GM23338 (cell line): ENCODE measurements around the gene INO80B. TPM values are rescaled to one million over a fixed set of nuclear protein-coding genes. Genes with fewer than 3 reads are reported as not detected.

Experiments used
- ATAC-seq: fragments of 200-7000 bp; cut with Tn5 transposase; 3 replicates; pipeline ENCODE4 v1.9.1; 2020
- DNase-seq: peaks from one replicate; pipeline ENCODE4 v3.0.0-alpha.2; 2015; ENCODE audit warnings: low spot score
- H2AFZ ChIP-seq: fragments of 200-600 bp; sonication (generic); 2 replicates; pipeline ENCODE4 v1.8.0; 2016; ENCODE audit warnings: antibody characterized with exemption, mild to moderate bottlenecking, moderate library complexity
- H3F3A ChIP-seq: fragments of 200-600 bp; sonication (generic); replicated peaks from 2 replicates; pipeline ENCODE4 v1.8.0; 2017; ENCODE audit warnings: antibody characterized with exemption, mixed run types, low read depth
- H3K27ac ChIP-seq: fragments of 200-600 bp; sonication (generic); 2 replicates; pipeline ENCODE4 v1.6.1; 2016; ENCODE audit warnings: low read depth
- H3K27me3 ChIP-seq: fragments of 200-600 bp; sonication (generic); 2 replicates; pipeline ENCODE4 v1.8.0; 2016; ENCODE audit warnings: mild to moderate bottlenecking, mixed run types, moderate library complexity; ENCODE audit not compliant: insufficient read depth
- H3K36me3 ChIP-seq: fragments of 200-600 bp; sonication (generic); 2 replicates; pipeline ENCODE4 v1.8.0; 2016; ENCODE audit warnings: mild to moderate bottlenecking; ENCODE audit not compliant: insufficient read depth
- H3K4me1 ChIP-seq: fragments of 200-600 bp; sonication (generic); 2 replicates; pipeline ENCODE4 v1.8.0; 2016; ENCODE audit warnings: mild to moderate bottlenecking, moderate library complexity; ENCODE audit not compliant: insufficient read depth
- H3K4me2 ChIP-seq: fragments of 200-600 bp; sonication (generic); 2 replicates; pipeline ENCODE4 v1.7.1; 2017; ENCODE audit warnings: mixed run types
- H3K4me3 ChIP-seq: fragments of 200-600 bp; sonication (generic); 2 replicates; pipeline ENCODE4 v1.6.1; 2016; ENCODE audit warnings: mixed run types
- H3K79me2 ChIP-seq: fragments of 200-600 bp; sonication (generic); replicated peaks from 2 replicates; pipeline ENCODE4 v1.8.0; 2017; ENCODE audit warnings: mild to moderate bottlenecking; ENCODE audit not compliant: insufficient read depth
- H3K9me2 ChIP-seq: fragments of 200-600 bp; sonication (generic); 2 replicates; pipeline ENCODE4 v1.8.0; 2017; ENCODE audit not compliant: insufficient read depth
- H4K20me1 ChIP-seq: fragments of 200-600 bp; sonication (generic); replicated peaks from 2 replicates; pipeline ENCODE4 v1.8.0; 2017; ENCODE audit warnings: mild to moderate bottlenecking; ENCODE audit not compliant: insufficient read depth
- H3K27ac Mint-ChIP-seq: 2 replicates; pipeline ENCODE4 v1.8.0; 2020; ENCODE audit warnings: inconsistent platforms, mild to moderate bottlenecking, moderate library complexity, mixed read lengths
- H3K27me3 Mint-ChIP-seq: 3 replicates; pipeline ENCODE4 v1.8.0; 2022; ENCODE audit warnings: low read depth, mild to moderate bottlenecking, moderate library complexity, mixed read lengths, inconsistent platforms; ENCODE audit not compliant: insufficient read depth, poor library complexity
- H3K36me3 Mint-ChIP-seq: 3 replicates; pipeline ENCODE4 v1.8.0; 2021; ENCODE audit warnings: low read depth, mild to moderate bottlenecking, inconsistent platforms, moderate library complexity, mixed read lengths
- H3K4me1 Mint-ChIP-seq: 3 replicates; pipeline ENCODE4 v1.8.0; 2020; ENCODE audit warnings: mild to moderate bottlenecking, inconsistent platforms, mixed read lengths
- H3K4me3 Mint-ChIP-seq: 3 replicates; pipeline ENCODE4 v1.8.0; 2021; ENCODE audit warnings: moderate library complexity, mild to moderate bottlenecking, inconsistent platforms, mixed read lengths
- H3K9me3 Mint-ChIP-seq: 3 replicates; pipeline ENCODE4 v1.8.0; 2020; ENCODE audit warnings: moderate library complexity, mild to moderate bottlenecking, inconsistent platforms, mixed read lengths
- CREB1 ChIP-seq: fragments of 250-450 bp; sonication (Bioruptor Pico); IDR thresholded peaks from 2 replicates; pipeline ENCODE4 v1.5.0; 2020; ENCODE audit warnings: low read depth, mild to moderate bottlenecking, moderate library complexity
- EZH2 ChIP-seq: fragments of 200-600 bp; sonication (generic); IDR thresholded peaks from one replicate; pipeline ENCODE4 v1.8.0; 2017; ENCODE audit warnings: antibody characterized with exemption, mild to moderate bottlenecking, low read depth; ENCODE audit not compliant: unreplicated experiment
- EZH2phosphoT487 ChIP-seq: fragments of 200-600 bp; sonication (generic); IDR thresholded peaks from one replicate; pipeline ENCODE4 v1.8.1; 2018; ENCODE audit warnings: antibody characterized with exemption; ENCODE audit not compliant: unreplicated experiment
- JUNB ChIP-seq: IDR thresholded peaks from one replicate; pipeline ENCODE4 v1.6.1; 2016; ENCODE audit warnings: antibody characterized with exemption; ENCODE audit not compliant: unreplicated experiment
- NANOG ChIP-seq: IDR thresholded peaks from 2 replicates; pipeline ENCODE4 v1.6.1; 2016; ENCODE audit warnings: antibody characterized with exemption, borderline replicate concordance
- POLR2AphosphoS5 ChIP-seq: IDR thresholded peaks from 2 replicates; pipeline ENCODE4 v1.6.1; 2016; ENCODE audit warnings: antibody characterized with exemption, low read depth
- STAT1 ChIP-seq: IDR thresholded peaks from one replicate; pipeline ENCODE4 v1.6.1; 2016; ENCODE audit warnings: antibody characterized with exemption; ENCODE audit not compliant: unreplicated experiment
- ZNF114 ChIP-seq: fragments of 250-450 bp; sonication (Bioruptor Pico); IDR thresholded peaks from 2 replicates; pipeline ENCODE4 v1.5.0; 2020; ENCODE audit warnings: mild to moderate bottlenecking, moderate library complexity
- ZNF331 ChIP-seq: fragments of 250-450 bp; sonication (Bioruptor Pico); IDR thresholded peaks from 2 replicates; pipeline ENCODE4 v1.5.0; 2020; ENCODE audit warnings: low read depth, mild to moderate bottlenecking, moderate library complexity
- polyA plus RNA-seq: library from polyadenylated mRNA; unstranded; fragments of >200 nt; fragmentation: Nextera tagmentation; extraction: Ambion mirVana; gene quantifications from 2 replicates; pipeline ENCODE4 v1.2.1, GENCODE V29; 2016
- total RNA-seq: library from RNA; depleted of rRNA; stranded (reverse); fragments of >200 nt; shearing (Covaris generic); gene quantifications from 2 replicates; pipeline ENCODE4 v1.2.3, GENCODE V29; 2014
- TF ChIP-seq, protein P1 (sequence below), 2 experiments: fragments of 200-600 bp in 1 of 2; sonication (generic) in 1 of 2; conservative IDR thresholded peaks; 2 replicates each; pipeline versions ENCODE4 v1.5.1 to v1.6.1; 2016 to 2017; ENCODE audit warnings: antibody characterized with exemption in 2 of 2, low read depth in 2 of 2, mild to moderate bottlenecking in 2 of 2, moderate library complexity in 1 of 2
- TF ChIP-seq, protein P2 (sequence below): IDR thresholded peaks from 2 replicates; pipeline ENCODE4 v1.6.1; 2016; ENCODE audit warnings: antibody characterized with exemption
- TF ChIP-seq, protein P3 (sequence below): fragments of 250-450 bp; sonication (Bioruptor Pico); IDR thresholded peaks from 2 replicates; pipeline ENCODE4 v1.5.0; 2020; ENCODE audit warnings: mild to moderate bottlenecking, moderate library complexity
- TF ChIP-seq, protein P4 (sequence below): IDR thresholded peaks from one replicate; pipeline ENCODE4 v1.6.1; 2018; ENCODE audit warnings: antibody characterized with exemption; ENCODE audit not compliant: unreplicated experiment

Gene INO80B
- total and polyA plus RNA-seq, 2 experiments from 2014 or later, result 5.1 to 21.8 TPM

DNA sequence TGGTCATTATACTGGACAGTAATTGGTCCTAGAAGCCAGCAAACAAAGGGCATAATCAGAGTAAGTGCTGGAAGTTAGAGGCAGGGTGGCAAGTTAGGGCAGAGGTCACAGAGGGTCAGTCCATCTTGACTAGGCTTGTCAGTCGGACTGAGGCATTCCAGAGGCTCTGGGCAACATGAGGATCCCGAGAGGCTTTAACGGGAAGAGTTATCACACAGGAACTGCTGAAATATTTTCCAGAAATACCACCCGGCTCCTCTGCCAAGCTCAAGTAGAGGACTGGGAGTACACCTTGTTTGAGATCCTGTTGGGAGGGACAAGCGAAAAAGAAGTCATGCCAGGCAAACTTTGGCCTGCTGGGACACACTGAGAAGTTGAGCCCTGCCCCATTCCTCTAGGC, 47.2 kb upstream of the INO80B start:
- no peak overlapping the region for H2AFZ ChIP-seq
- H3K27me3 Mint-ChIP-seq, result peaks cover 6% of the 10 kb centered on the region
- no peaks in the 10 kb centered on the region for H3K27me3 ChIP-seq
- no peak overlapping the region for H3K27ac Mint-ChIP-seq
- H3K79me2 ChIP-seq, result no peaks in the 10 kb centered on the region
- H3K4me1 ChIP-seq, result no peaks in the 10 kb centered on the region
- no peak overlapping the region for H3K4me3 ChIP-seq
- DNase-seq, result no peak
- H3F3A ChIP-seq, result no peaks in the 10 kb centered on the region
- no peak overlapping the region for H3K27ac ChIP-seq
- H3K36me3 ChIP-seq, result no peaks in the 10 kb centered on the region
- H3K9me2 ChIP-seq, result no peaks in the 10 kb centered on the region
- TF ChIP-seq JUNB (no peak), EZH2 (no peak), STAT1 (no peak), POLR2AphosphoS5 (no peak), ZNF114 (CRISPR knock-in tag) (no peak), CREB1 (CRISPR knock-in tag) (no peak), NANOG (no peak), EZH2phosphoT487 (no peak), ZNF331 (CRISPR knock-in tag) (no peak)
- TF ChIP-seq, protein P1, sequence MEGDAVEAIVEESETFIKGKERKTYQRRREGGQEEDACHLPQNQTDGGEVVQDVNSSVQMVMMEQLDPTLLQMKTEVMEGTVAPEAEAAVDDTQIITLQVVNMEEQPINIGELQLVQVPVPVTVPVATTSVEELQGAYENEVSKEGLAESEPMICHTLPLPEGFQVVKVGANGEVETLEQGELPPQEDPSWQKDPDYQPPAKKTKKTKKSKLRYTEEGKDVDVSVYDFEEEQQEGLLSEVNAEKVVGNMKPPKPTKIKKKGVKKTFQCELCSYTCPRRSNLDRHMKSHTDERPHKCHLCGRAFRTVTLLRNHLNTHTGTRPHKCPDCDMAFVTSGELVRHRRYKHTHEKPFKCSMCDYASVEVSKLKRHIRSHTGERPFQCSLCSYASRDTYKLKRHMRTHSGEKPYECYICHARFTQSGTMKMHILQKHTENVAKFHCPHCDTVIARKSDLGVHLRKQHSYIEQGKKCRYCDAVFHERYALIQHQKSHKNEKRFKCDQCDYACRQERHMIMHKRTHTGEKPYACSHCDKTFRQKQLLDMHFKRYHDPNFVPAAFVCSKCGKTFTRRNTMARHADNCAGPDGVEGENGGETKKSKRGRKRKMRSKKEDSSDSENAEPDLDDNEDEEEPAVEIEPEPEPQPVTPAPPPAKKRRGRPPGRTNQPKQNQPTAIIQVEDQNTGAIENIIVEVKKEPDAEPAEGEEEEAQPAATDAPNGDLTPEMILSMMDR (conservative IDR thresholded peaks at IDR 0.05; ENCODE audit: low read depth in 2 of 2), result no peak
- TF ChIP-seq, protein P2, sequence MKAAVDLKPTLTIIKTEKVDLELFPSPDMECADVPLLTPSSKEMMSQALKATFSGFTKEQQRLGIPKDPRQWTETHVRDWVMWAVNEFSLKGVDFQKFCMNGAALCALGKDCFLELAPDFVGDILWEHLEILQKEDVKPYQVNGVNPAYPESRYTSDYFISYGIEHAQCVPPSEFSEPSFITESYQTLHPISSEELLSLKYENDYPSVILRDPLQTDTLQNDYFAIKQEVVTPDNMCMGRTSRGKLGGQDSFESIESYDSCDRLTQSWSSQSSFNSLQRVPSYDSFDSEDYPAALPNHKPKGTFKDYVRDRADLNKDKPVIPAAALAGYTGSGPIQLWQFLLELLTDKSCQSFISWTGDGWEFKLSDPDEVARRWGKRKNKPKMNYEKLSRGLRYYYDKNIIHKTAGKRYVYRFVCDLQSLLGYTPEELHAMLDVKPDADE, result no peak
- TF ChIP-seq, protein P3, sequence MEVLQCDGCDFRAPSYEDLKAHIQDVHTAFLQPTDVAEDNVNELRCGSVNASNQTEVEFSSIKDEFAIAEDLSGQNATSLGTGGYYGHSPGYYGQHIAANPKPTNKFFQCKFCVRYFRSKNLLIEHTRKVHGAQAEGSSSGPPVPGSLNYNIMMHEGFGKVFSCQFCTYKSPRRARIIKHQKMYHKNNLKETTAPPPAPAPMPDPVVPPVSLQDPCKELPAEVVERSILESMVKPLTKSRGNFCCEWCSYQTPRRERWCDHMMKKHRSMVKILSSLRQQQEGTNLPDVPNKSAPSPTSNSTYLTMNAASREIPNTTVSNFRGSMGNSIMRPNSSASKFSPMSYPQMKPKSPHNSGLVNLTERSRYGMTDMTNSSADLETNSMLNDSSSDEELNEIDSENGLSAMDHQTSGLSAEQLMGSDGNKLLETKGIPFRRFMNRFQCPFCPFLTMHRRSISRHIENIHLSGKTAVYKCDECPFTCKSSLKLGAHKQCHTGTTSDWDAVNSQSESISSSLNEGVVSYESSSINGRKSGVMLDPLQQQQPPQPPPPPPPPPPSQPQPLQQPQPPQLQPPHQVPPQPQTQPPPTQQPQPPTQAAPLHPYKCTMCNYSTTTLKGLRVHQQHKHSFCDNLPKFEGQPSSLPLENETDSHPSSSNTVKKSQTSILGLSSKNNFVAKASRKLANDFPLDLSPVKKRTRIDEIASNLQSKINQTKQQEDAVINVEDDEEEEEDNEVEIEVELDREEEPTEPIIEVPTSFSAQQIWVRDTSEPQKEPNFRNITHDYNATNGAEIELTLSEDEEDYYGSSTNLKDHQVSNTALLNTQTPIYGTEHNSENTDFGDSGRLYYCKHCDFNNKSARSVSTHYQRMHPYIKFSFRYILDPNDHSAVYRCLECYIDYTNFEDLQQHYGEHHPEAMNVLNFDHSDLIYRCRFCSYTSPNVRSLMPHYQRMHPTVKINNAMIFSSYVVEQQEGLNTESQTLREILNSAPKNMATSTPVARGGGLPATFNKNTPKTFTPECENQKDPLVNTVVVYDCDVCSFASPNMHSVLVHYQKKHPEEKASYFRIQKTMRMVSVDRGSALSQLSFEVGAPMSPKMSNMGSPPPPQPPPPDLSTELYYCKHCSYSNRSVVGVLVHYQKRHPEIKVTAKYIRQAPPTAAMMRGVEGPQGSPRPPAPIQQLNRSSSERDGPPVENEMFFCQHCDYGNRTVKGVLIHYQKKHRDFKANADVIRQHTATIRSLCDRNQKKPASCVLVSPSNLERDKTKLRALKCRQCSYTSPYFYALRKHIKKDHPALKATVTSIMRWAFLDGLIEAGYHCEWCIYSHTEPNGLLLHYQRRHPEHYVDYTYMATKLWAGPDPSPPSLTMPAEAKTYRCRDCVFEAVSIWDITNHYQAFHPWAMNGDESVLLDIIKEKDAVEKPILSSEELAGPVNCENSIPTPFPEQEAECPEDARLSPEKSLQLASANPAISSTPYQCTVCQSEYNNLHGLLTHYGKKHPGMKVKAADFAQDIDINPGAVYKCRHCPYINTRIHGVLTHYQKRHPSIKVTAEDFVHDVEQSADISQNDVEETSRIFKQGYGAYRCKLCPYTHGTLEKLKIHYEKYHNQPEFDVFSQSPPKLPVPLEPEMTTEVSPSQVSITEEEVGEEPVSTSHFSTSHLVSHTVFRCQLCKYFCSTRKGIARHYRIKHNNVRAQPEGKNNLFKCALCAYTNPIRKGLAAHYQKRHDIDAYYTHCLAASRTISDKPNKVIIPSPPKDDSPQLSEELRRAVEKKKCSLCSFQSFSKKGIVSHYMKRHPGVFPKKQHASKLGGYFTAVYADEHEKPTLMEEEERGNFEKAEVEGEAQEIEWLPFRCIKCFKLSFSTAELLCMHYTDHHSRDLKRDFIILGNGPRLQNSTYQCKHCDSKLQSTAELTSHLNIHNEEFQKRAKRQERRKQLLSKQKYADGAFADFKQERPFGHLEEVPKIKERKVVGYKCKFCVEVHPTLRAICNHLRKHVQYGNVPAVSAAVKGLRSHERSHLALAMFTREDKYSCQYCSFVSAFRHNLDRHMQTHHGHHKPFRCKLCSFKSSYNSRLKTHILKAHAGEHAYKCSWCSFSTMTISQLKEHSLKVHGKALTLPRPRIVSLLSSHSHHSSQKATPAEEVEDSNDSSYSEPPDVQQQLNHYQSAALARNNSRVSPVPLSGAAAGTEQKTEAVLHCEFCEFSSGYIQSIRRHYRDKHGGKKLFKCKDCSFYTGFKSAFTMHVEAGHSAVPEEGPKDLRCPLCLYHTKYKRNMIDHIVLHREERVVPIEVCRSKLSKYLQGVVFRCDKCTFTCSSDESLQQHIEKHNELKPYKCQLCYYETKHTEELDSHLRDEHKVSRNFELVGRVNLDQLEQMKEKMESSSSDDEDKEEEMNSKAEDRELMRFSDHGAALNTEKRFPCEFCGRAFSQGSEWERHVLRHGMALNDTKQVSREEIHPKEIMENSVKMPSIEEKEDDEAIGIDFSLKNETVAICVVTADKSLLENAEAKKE, result no peak
- TF ChIP-seq, protein P4, sequence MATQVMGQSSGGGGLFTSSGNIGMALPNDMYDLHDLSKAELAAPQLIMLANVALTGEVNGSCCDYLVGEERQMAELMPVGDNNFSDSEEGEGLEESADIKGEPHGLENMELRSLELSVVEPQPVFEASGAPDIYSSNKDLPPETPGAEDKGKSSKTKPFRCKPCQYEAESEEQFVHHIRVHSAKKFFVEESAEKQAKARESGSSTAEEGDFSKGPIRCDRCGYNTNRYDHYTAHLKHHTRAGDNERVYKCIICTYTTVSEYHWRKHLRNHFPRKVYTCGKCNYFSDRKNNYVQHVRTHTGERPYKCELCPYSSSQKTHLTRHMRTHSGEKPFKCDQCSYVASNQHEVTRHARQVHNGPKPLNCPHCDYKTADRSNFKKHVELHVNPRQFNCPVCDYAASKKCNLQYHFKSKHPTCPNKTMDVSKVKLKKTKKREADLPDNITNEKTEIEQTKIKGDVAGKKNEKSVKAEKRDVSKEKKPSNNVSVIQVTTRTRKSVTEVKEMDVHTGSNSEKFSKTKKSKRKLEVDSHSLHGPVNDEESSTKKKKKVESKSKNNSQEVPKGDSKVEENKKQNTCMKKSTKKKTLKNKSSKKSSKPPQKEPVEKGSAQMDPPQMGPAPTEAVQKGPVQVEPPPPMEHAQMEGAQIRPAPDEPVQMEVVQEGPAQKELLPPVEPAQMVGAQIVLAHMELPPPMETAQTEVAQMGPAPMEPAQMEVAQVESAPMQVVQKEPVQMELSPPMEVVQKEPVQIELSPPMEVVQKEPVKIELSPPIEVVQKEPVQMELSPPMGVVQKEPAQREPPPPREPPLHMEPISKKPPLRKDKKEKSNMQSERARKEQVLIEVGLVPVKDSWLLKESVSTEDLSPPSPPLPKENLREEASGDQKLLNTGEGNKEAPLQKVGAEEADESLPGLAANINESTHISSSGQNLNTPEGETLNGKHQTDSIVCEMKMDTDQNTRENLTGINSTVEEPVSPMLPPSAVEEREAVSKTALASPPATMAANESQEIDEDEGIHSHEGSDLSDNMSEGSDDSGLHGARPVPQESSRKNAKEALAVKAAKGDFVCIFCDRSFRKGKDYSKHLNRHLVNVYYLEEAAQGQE, result no peak
- H3K4me3 Mint-ChIP-seq, result no peak overlapping the region
- H3K36me3 Mint-ChIP-seq, result no peaks in the 10 kb centered on the region
- no peak overlapping the region for H3K4me2 ChIP-seq
- no peaks in the 10 kb centered on the region for H3K9me3 Mint-ChIP-seq
- H4K20me1 ChIP-seq, result no peaks in the 10 kb centered on the region
- no peaks in the 10 kb centered on the region for H3K4me1 Mint-ChIP-seq
- no peak for ATAC-seq
